Left ventricle myocardium inferior (tissue), 1 donor: ENCODE measurements around the gene H19. TPM values are rescaled to one million over a fixed set of nuclear protein-coding genes. Genes with fewer than 3 reads are reported as not detected.

Experiments used
- DNase-seq: peaks from one replicate; pipeline ENCODE4 v3.0.0-alpha.2; 2020
- H3K27ac ChIP-seq: fragments of 200-600 bp; replicated peaks from 2 replicates; pipeline ENCODE4 v1.8.0; 2021
- H3K27me3 ChIP-seq: fragments of 200-600 bp; 2 replicates; pipeline ENCODE4 v1.8.0; 2021; ENCODE audit warnings: low read depth
- H3K36me3 ChIP-seq: fragments of 200-600 bp; 2 replicates; pipeline ENCODE4 v1.8.0; 2021
- H3K4me1 ChIP-seq: fragments of 200-600 bp; 2 replicates; pipeline ENCODE4 v1.8.0; 2021
- H3K4me3 ChIP-seq: fragments of 200-600 bp; 2 replicates; pipeline ENCODE4 v1.8.0; 2021; ENCODE audit warnings: mild to moderate bottlenecking, moderate library complexity
- H3K9me3 ChIP-seq: fragments of 200-600 bp; replicated peaks from 2 replicates; pipeline ENCODE4 v1.8.0; 2021
- CTCF ChIP-seq: fragments of 200-600 bp; IDR thresholded peaks from 2 replicates; pipeline ENCODE4 v1.8.0; 2021; ENCODE audit warnings: antibody characterized with exemption, mild to moderate bottlenecking, borderline replicate concordance
- intact Hi-C: fragments of 100-400 bp; cut with micrococcal nuclease; formaldehyde crosslinking; loops from one replicate; pipeline ENCODE4 v1.11.0; 2022
- total RNA-seq: library from RNA; stranded (reverse); fragmentation: NEBNext Ultra II Directional; extraction: Animal tissue kit (Norgen Biotek cat#: 25700); gene quantifications from one replicate; pipeline ENCODE4 v1.2.1, GENCODE V29; 2021
- donor health status: DM: no; HTN: yes; CAD: no; lungs with severe emphysema.

H19 gene
- total RNA-seq, 1 donor from 2014 or later = 634 TPM

DNA sequence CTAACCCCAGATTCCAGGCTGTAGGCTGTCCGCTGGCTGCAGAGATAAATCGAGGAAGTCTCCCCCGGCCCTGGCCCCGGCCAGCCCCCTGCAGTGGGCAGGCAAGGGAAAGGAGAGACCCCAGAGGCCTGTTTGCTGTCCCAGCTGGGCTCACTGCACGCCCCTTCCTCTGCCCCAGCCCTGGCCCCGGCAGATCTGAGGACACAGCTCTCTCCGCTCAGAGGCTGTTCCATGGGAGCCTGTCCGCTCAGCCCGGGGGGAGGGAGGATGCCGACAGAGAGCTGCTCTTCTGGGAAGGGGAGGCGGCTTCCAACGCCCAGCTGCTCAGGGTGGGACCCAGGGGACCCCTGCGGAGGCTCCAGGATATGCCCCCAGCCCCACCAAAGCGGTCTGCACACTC lies 37.7 kb upstream of the H19 start:
- Histone ChIP-seq H3K9me3 (no peaks in the 10 kb centered on the region), H3K4me1 (no peaks in the 10 kb centered on the region), H3K27me3 (no peaks in the 10 kb centered on the region), H3K27ac (no peak overlapping the region), H3K4me3 (no peak overlapping the region), H3K36me3 (no peaks in the 10 kb centered on the region)
- no peak for TF ChIP-seq CTCF
- DNase-seq = no peak
- intact Hi-C loops = no loop called here

- Histone ChIP-seq H3K9me3 (no peaks in the 10 kb centered on the region), H3K4me3 (no peak overlapping the region), H3K4me1 (no peaks in the 10 kb centered on the region), H3K36me3 (no peaks in the 10 kb centered on the region), H3K27ac (no peak overlapping the region), H3K27me3 (no peaks in the 10 kb centered on the region)
- DNase-seq = no peak
- no peak for TF ChIP-seq CTCF
- intact Hi-C loops = no loop called here
Measured at GRCh38 chr11:2031058-2031457, 33.4 kb upstream of the H19 start.

- Histone ChIP-seq H3K27ac (no peak overlapping the region), H3K36me3 (no peaks in the 10 kb centered on the region), H3K9me3 (no peaks in the 10 kb centered on the region), H3K27me3 (no peaks in the 10 kb centered on the region), H3K4me1 (no peaks in the 10 kb centered on the region), H3K4me3 (no peak overlapping the region)
- intact Hi-C loops = no loop called here
- DNase-seq = no peak
- no peak for TF ChIP-seq CTCF
Measured at GRCh38 chr11:2027708-2028107, 30.1 kb upstream of the H19 start.

GRCh38 chr11:2015025-2015424 lies 17.4 kb upstream of the H19 start:
- Histone ChIP-seq H3K27me3 (no peaks in the 10 kb centered on the region), H3K9me3 (no peaks in the 10 kb centered on the region), H3K36me3 (no peaks in the 10 kb centered on the region), H3K27ac (no peak overlapping the region), H3K4me3 (no peak overlapping the region), H3K4me1 (no peaks in the 10 kb centered on the region)
- intact Hi-C loops = no loop called here
- TF ChIP-seq CTCF = no peak
- no peak for DNase-seq

DNA sequence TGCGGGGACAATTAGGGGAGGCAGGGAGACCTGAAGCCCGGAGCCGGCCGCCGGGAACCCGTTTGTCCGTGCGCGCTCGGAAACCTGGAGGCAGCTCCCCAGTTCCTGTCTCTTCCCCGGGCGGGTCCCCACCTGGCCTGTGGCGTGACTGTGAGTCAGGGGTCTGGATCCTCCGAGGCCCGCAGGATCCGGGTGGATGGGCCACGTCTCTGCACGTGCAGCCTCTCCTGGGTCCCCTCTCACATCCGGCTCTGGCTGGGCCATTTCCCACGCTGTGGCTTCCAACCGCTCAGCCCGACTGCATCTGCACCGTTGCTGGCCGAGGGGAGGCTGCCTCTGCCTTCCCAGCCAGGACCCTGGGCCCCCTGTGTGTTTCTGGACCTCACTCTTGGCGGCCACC lies 14.8 kb upstream of the H19 start:
- Histone ChIP-seq H3K9me3 (no peaks in the 10 kb centered on the region), H3K27ac (no peak overlapping the region), H3K4me3 (no peak overlapping the region), H3K36me3 (no peaks in the 10 kb centered on the region), H3K27me3 (no peaks in the 10 kb centered on the region), H3K4me1 (no peaks in the 10 kb centered on the region)
- intact Hi-C loops = no loop called here
- DNase-seq = no peak
- no peak for TF ChIP-seq CTCF

DNA sequence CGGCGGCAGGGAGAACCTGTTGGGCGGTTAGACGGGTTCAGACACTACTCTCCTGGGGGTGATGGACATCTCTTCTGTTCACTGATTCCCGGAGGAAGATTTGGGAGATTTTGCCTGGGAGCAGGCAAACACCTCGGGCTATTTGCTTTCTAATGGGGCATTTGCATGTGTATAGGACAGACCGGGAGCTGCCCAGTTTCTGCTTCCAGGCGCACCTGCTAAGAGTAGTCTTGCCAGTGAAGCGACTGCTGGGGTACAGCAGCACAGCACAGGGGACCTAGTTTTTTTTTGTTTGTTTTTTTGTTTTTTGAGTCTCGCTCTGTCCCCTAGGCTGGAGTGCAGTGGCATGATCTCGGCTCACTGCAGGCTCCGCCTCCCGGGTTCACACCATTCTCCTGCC lies 6.8 kb upstream of the H19 start:
- DNase-seq = no peak

More for the DNA sequence above, 6.8 kb upstream of the H19 start:
- Histone ChIP-seq H3K36me3 (no peaks in the 10 kb centered on the region), H3K27me3 (no peaks in the 10 kb centered on the region), H3K4me1 (no peaks in the 10 kb centered on the region), H3K9me3 (no peaks in the 10 kb centered on the region), H3K27ac (no peak overlapping the region), H3K4me3 (no peak overlapping the region)
- no peak for TF ChIP-seq CTCF
- intact Hi-C loops = no loop called here
